ENCODE data around the gene ADA.

GRCh38 chr20:44584162-44584561 is 67.3 kb downstream of the ADA start:
- TF ChIP-seq POLR2AphosphoS5 (IDR thresholded peaks at IDR 0.05) = no peak
- no peak for TF ChIP-seq EP300 (conservative IDR thresholded peaks at IDR 0.05; ENCODE audit: poor library complexity, severe bottlenecking)
- no peak for TF ChIP-seq CTCF (IDR thresholded peaks at IDR 0.05; ENCODE audit: poor library complexity, severe bottlenecking)
- no peak for TF ChIP-seq SMC3 (conservative IDR thresholded peaks at IDR 0.05; ENCODE audit: poor library complexity)
- TF ChIP-seq RAD21 (conservative IDR thresholded peaks at IDR 0.05) = no peak
- TF ChIP-seq TAF1 (IDR thresholded peaks at IDR 0.05; ENCODE audit: low read depth) = no peak
- TF ChIP-seq, protein P1, sequence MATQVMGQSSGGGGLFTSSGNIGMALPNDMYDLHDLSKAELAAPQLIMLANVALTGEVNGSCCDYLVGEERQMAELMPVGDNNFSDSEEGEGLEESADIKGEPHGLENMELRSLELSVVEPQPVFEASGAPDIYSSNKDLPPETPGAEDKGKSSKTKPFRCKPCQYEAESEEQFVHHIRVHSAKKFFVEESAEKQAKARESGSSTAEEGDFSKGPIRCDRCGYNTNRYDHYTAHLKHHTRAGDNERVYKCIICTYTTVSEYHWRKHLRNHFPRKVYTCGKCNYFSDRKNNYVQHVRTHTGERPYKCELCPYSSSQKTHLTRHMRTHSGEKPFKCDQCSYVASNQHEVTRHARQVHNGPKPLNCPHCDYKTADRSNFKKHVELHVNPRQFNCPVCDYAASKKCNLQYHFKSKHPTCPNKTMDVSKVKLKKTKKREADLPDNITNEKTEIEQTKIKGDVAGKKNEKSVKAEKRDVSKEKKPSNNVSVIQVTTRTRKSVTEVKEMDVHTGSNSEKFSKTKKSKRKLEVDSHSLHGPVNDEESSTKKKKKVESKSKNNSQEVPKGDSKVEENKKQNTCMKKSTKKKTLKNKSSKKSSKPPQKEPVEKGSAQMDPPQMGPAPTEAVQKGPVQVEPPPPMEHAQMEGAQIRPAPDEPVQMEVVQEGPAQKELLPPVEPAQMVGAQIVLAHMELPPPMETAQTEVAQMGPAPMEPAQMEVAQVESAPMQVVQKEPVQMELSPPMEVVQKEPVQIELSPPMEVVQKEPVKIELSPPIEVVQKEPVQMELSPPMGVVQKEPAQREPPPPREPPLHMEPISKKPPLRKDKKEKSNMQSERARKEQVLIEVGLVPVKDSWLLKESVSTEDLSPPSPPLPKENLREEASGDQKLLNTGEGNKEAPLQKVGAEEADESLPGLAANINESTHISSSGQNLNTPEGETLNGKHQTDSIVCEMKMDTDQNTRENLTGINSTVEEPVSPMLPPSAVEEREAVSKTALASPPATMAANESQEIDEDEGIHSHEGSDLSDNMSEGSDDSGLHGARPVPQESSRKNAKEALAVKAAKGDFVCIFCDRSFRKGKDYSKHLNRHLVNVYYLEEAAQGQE (IDR thresholded peaks at IDR 0.05; ENCODE audit: borderline replicate concordance) = no peak
- TF ChIP-seq EZH2 (IDR thresholded peaks at IDR 0.05; ENCODE audit: borderline replicate concordance, insufficient read depth, low read length, poor library complexity, severe bottlenecking) = no peak
- no peak for TF ChIP-seq MXI1 (conservative IDR thresholded peaks at IDR 0.05; ENCODE audit: poor library complexity, severe bottlenecking)

Data from neural cell (in vitro differentiated cells).